Lung (tissue), 12 donors: ENCODE results near the gene MYO19. TPM values are rescaled to one million over a fixed set of nuclear protein-coding genes. Genes with fewer than 3 reads are reported as not detected.

Experiments
- ATAC-seq: fragments of 200-7000 bp; cut with Tn5 transposase; one replicate; pipeline ENCODE4 v1.9.1; 2020; ENCODE audit warnings: moderate number of reproducible peaks; ENCODE audit not compliant: insufficient read depth, low FRiP score
- DNase-seq, 3 donors: peaks; one replicate each; pipeline ENCODE4 v3.0.0-alpha.2; 2013 to 2017
- H3K27ac ChIP-seq, 2 donors: one replicate each; pipeline ENCODE4 v1.5.1; 2013; ENCODE audit warnings: mild to moderate bottlenecking in 2 of 2, moderate library complexity in 2 of 2, control low read depth in 1 of 2, inconsistent platforms in 1 of 2, low read depth in 1 of 2, low read length in 1 of 2
- H3K27me3 ChIP-seq, 3 donors: one replicate each; pipeline ENCODE4 v1.5.1; 2013; ENCODE audit warnings: low read length in 2 of 3; ENCODE audit not compliant: control insufficient read depth in 3 of 3, insufficient read depth in 3 of 3
- H3K36me3 ChIP-seq, 4 donors: one replicate each; pipeline ENCODE4 v1.5.1; 2013; ENCODE audit warnings: low read length in 4 of 4, mild to moderate bottlenecking in 1 of 4, moderate library complexity in 1 of 4; ENCODE audit not compliant: control insufficient read depth in 4 of 4, insufficient read depth in 4 of 4
- H3K4me1 ChIP-seq, 5 donors: one replicate each; pipeline ENCODE4 v1.5.1; 2013; ENCODE audit warnings: low read length in 5 of 5, mild to moderate bottlenecking in 2 of 5, moderate library complexity in 1 of 5; ENCODE audit not compliant: control insufficient read depth in 5 of 5, insufficient read depth in 5 of 5
- H3K4me3 ChIP-seq: one replicate; pipeline ENCODE4 v1.5.1; 2013; ENCODE audit warnings: mild to moderate bottlenecking, control low read depth, moderate library complexity
- H3K9ac ChIP-seq, 2 donors: one replicate each; pipeline ENCODE4 v1.5.1; 2013; ENCODE audit warnings: low read length in 2 of 2, control low read depth in 1 of 2; ENCODE audit not compliant: insufficient read depth in 1 of 2
- H3K9me3 ChIP-seq, 4 donors: one replicate each; pipeline ENCODE4 v1.5.1; 2013; ENCODE audit warnings: low read length in 3 of 4, mild to moderate bottlenecking in 1 of 4, moderate library complexity in 1 of 4; ENCODE audit not compliant: control insufficient read depth in 4 of 4, insufficient read depth in 3 of 4
- CTCF ChIP-seq: IDR thresholded peaks from 2 replicates; pipeline ENCODE4 v1.5.1; 2012; ENCODE audit warnings: mild to moderate bottlenecking; ENCODE audit errors: control extremely low read depth, extremely low read depth
- WGBS, 2 donors: extraction: QIAGEN DNeasy Blood & Tissue Kit; methylation state at CpG; one replicate each; pipeline ENCODE4 v1.1.7; 2013; 5-methylcytosine and 5-hydroxymethylcytosine counted together
- polyA plus RNA-seq, 2 donors: library from polyadenylated mRNA; stranded (reverse); fragments of 200-250 nt; gene quantifications; one replicate each; pipeline ENCODE4 v1.2.1, GENCODE V29; 2013
- total RNA-seq, 2 donors: library from RNA; depleted of rRNA in 1 of 2; stranded (reverse); fragments of >200 nt in 1 of 2; gene quantifications; one replicate each; pipeline ENCODE4 v1.2.1, GENCODE V29; 2014 to 2021
- donor health status: control.
- donor health status: control.
- donor health status: Bipolar disorder and iron deficiency.
- donor health status: healthy.
- donor health status: DM: yes; HTN: yes; CAD: no.

Gene MYO19
- total and polyA plus RNA-seq, 4 donors = 26.5 to 66.6 (median 35.0) TPM

- no peak overlapping the region for H3K4me3 ChIP-seq
- DNase-seq (no peak), ATAC-seq (no peak)
- H3K27me3 ChIP-seq = peaks cover 3 to 17% (median 16%) of the 10 kb centered on the region in 3 donors
- peaks cover 0 to 12% (median 0%) of the 10 kb centered on the region in 4 donors for H3K9me3 ChIP-seq
- H3K4me1 ChIP-seq = peaks cover 0 to 3% (median 0%) of the 10 kb centered on the region in 5 donors
- H3K36me3 ChIP-seq = no peaks in the 10 kb centered on the region
- 52 to 66% methylated on average over 10 of the region's 10 CpGs for WGBS, 2 donors
- TF ChIP-seq CTCF = no peak
- no peak overlapping the region for H3K27ac ChIP-seq
- H3K9ac ChIP-seq = no peak overlapping the region
These were observed 73.1 kb downstream of the MYO19 start for GRCh38 chr17:36461330-36462110.

GRCh38 chr17:36460265-36460937 lies 74.3 kb downstream of the MYO19 start:
- Histone ChIP-seq H3K27ac (no peak overlapping the region), H3K9me3 (peaks cover 0 to 13% (median 0%) of the 10 kb centered on the region in 4 donors), H3K9ac (no peak overlapping the region), H3K4me3 (no peak overlapping the region), H3K36me3 (no peaks in the 10 kb centered on the region), H3K4me1 (peaks cover 0 to 3% (median 0%) of the 10 kb centered on the region in 5 donors), H3K27me3 (peaks cover 3 to 11% (median 9%) of the 10 kb centered on the region in 3 donors)
- ATAC-seq (no peak), DNase-seq (no peak)
- TF ChIP-seq CTCF = no peak
- WGBS, 2 donors = 59 to 68% methylated on average over 5 of the region's 5 CpGs

- no peak overlapping the region for H3K4me3 ChIP-seq
- peaks cover 0 to 4% (median under 1%) of the 10 kb centered on the region in 3 donors for H3K27me3 ChIP-seq
- H3K9me3 ChIP-seq = peaks cover 0 to 8% (median 0%) of the 10 kb centered on the region in 4 donors
- no peak overlapping the region for H3K9ac ChIP-seq
- 68 to 77% methylated on average over 7 of the region's 7 CpGs for WGBS, 2 donors
- no peak for DNase-seq
- H3K36me3 ChIP-seq = no peaks in the 10 kb centered on the region
- H3K27ac ChIP-seq = no peak overlapping the region
- no peak for ATAC-seq
- peaks cover 0 to 3% (median 0%) of the 10 kb centered on the region in 5 donors for H3K4me1 ChIP-seq
- TF ChIP-seq CTCF = no peak
These were observed 75.1 kb downstream of the MYO19 start for GRCh38 chr17:36459601-36460000.
